GM23338 (cell line): ENCODE results near the gene JAG2. TPM values are rescaled to one million over a fixed set of nuclear protein-coding genes. Genes with fewer than 3 reads are reported as not detected.

Source experiments
- ATAC-seq: fragments of 200-7000 bp; cut with Tn5 transposase; 3 replicates; pipeline ENCODE4 v1.9.1; 2020
- DNase-seq: peaks from one replicate; pipeline ENCODE4 v3.0.0-alpha.2; 2015; ENCODE audit warnings: low spot score
- H2AFZ ChIP-seq: fragments of 200-600 bp; sonication (generic); 2 replicates; pipeline ENCODE4 v1.8.0; 2016; ENCODE audit warnings: antibody characterized with exemption, mild to moderate bottlenecking, moderate library complexity
- H3F3A ChIP-seq: fragments of 200-600 bp; sonication (generic); replicated peaks from 2 replicates; pipeline ENCODE4 v1.8.0; 2017; ENCODE audit warnings: antibody characterized with exemption, mixed run types, low read depth
- H3K27ac ChIP-seq: fragments of 200-600 bp; sonication (generic); 2 replicates; pipeline ENCODE4 v1.6.1; 2016; ENCODE audit warnings: low read depth
- H3K27me3 ChIP-seq: fragments of 200-600 bp; sonication (generic); 2 replicates; pipeline ENCODE4 v1.8.0; 2016; ENCODE audit warnings: mild to moderate bottlenecking, mixed run types, moderate library complexity; ENCODE audit not compliant: insufficient read depth
- H3K36me3 ChIP-seq: fragments of 200-600 bp; sonication (generic); 2 replicates; pipeline ENCODE4 v1.8.0; 2016; ENCODE audit warnings: mild to moderate bottlenecking; ENCODE audit not compliant: insufficient read depth
- H3K4me1 ChIP-seq: fragments of 200-600 bp; sonication (generic); 2 replicates; pipeline ENCODE4 v1.8.0; 2016; ENCODE audit warnings: mild to moderate bottlenecking, moderate library complexity; ENCODE audit not compliant: insufficient read depth
- H3K4me2 ChIP-seq: fragments of 200-600 bp; sonication (generic); 2 replicates; pipeline ENCODE4 v1.7.1; 2017; ENCODE audit warnings: mixed run types
- H3K4me3 ChIP-seq: fragments of 200-600 bp; sonication (generic); 2 replicates; pipeline ENCODE4 v1.6.1; 2016; ENCODE audit warnings: mixed run types
- H3K79me2 ChIP-seq: fragments of 200-600 bp; sonication (generic); replicated peaks from 2 replicates; pipeline ENCODE4 v1.8.0; 2017; ENCODE audit warnings: mild to moderate bottlenecking; ENCODE audit not compliant: insufficient read depth
- H3K9me2 ChIP-seq: fragments of 200-600 bp; sonication (generic); 2 replicates; pipeline ENCODE4 v1.8.0; 2017; ENCODE audit not compliant: insufficient read depth
- H4K20me1 ChIP-seq: fragments of 200-600 bp; sonication (generic); replicated peaks from 2 replicates; pipeline ENCODE4 v1.8.0; 2017; ENCODE audit warnings: mild to moderate bottlenecking; ENCODE audit not compliant: insufficient read depth
- H3K27ac Mint-ChIP-seq: 2 replicates; pipeline ENCODE4 v1.8.0; 2020; ENCODE audit warnings: inconsistent platforms, mild to moderate bottlenecking, moderate library complexity, mixed read lengths
- H3K27me3 Mint-ChIP-seq: 3 replicates; pipeline ENCODE4 v1.8.0; 2022; ENCODE audit warnings: low read depth, mild to moderate bottlenecking, moderate library complexity, mixed read lengths, inconsistent platforms; ENCODE audit not compliant: insufficient read depth, poor library complexity
- H3K36me3 Mint-ChIP-seq: 3 replicates; pipeline ENCODE4 v1.8.0; 2021; ENCODE audit warnings: low read depth, mild to moderate bottlenecking, inconsistent platforms, moderate library complexity, mixed read lengths
- H3K4me1 Mint-ChIP-seq: 3 replicates; pipeline ENCODE4 v1.8.0; 2020; ENCODE audit warnings: mild to moderate bottlenecking, inconsistent platforms, mixed read lengths
- H3K4me3 Mint-ChIP-seq: 3 replicates; pipeline ENCODE4 v1.8.0; 2021; ENCODE audit warnings: moderate library complexity, mild to moderate bottlenecking, inconsistent platforms, mixed read lengths
- H3K9me3 Mint-ChIP-seq: 3 replicates; pipeline ENCODE4 v1.8.0; 2020; ENCODE audit warnings: moderate library complexity, mild to moderate bottlenecking, inconsistent platforms, mixed read lengths
- CTCF ChIP-seq, 2 experiments: fragments of 200-600 bp in 1 of 2; sonication (generic) in 1 of 2; conservative IDR thresholded peaks; 2 replicates each; pipeline versions ENCODE4 v1.5.1 to v1.6.1; 2016 to 2017; ENCODE audit warnings: antibody characterized with exemption in 2 of 2, low read depth in 2 of 2, mild to moderate bottlenecking in 2 of 2, moderate library complexity in 1 of 2
- EZH2 ChIP-seq: fragments of 200-600 bp; sonication (generic); IDR thresholded peaks from one replicate; pipeline ENCODE4 v1.8.0; 2017; ENCODE audit warnings: antibody characterized with exemption, mild to moderate bottlenecking, low read depth; ENCODE audit not compliant: unreplicated experiment
- NANOG ChIP-seq: IDR thresholded peaks from 2 replicates; pipeline ENCODE4 v1.6.1; 2016; ENCODE audit warnings: antibody characterized with exemption, borderline replicate concordance
- POLR2AphosphoS5 ChIP-seq: IDR thresholded peaks from 2 replicates; pipeline ENCODE4 v1.6.1; 2016; ENCODE audit warnings: antibody characterized with exemption, low read depth
- STAT1 ChIP-seq: IDR thresholded peaks from one replicate; pipeline ENCODE4 v1.6.1; 2016; ENCODE audit warnings: antibody characterized with exemption; ENCODE audit not compliant: unreplicated experiment
- ZNF462 ChIP-seq: fragments of 250-450 bp; sonication (Bioruptor Pico); IDR thresholded peaks from 2 replicates; pipeline ENCODE4 v1.5.0; 2020; ENCODE audit warnings: mild to moderate bottlenecking, moderate library complexity
- polyA plus RNA-seq: library from polyadenylated mRNA; unstranded; fragments of >200 nt; fragmentation: Nextera tagmentation; extraction: Ambion mirVana; gene quantifications from 2 replicates; pipeline ENCODE4 v1.2.1, GENCODE V29; 2016
- total RNA-seq: library from RNA; depleted of rRNA; stranded (reverse); fragments of >200 nt; shearing (Covaris generic); gene quantifications from 2 replicates; pipeline ENCODE4 v1.2.3, GENCODE V29; 2014

Gene JAG2
- total and polyA plus RNA-seq, 2 experiments from 2014 or later: 1.9 to 10.3 TPM

- H3K36me3 ChIP-seq: no peaks in the 10 kb centered on the region
- no peaks in the 10 kb centered on the region for H4K20me1 ChIP-seq
- no peaks in the 10 kb centered on the region for H3K4me1 ChIP-seq
- H3K9me2 ChIP-seq: no peaks in the 10 kb centered on the region
- H3K4me2 ChIP-seq: no peak overlapping the region
- H3F3A ChIP-seq: no peaks in the 10 kb centered on the region
- no peak overlapping the region for H3K27ac ChIP-seq
- Mint-ChIP-seq H3K4me1 (peaks cover 2% of the 10 kb centered on the region; the same call in 1 of the 3 replicates), H3K36me3 (no peaks in the 10 kb centered on the region), H3K27ac (no peak overlapping the region), H3K9me3 (no peaks in the 10 kb centered on the region), H3K27me3 (peaks cover 12% of the 10 kb centered on the region), H3K4me3 (no peak overlapping the region)
- ATAC-seq (no peak), DNase-seq (no peak)
- no peak overlapping the region for H2AFZ ChIP-seq
- H3K27me3 ChIP-seq: no peaks in the 10 kb centered on the region
- no peaks in the 10 kb centered on the region for H3K79me2 ChIP-seq
- TF ChIP-seq CTCF (conservative IDR thresholded peaks at IDR 0.05; ENCODE audit: low read depth in 2 of 2): no peak
- H3K4me3 ChIP-seq: no peak overlapping the region
Observed at GRCh38 chr14:105152794-105153241, 15.8 kb downstream of the JAG2 start.

- Histone ChIP-seq H4K20me1 (no peaks in the 10 kb centered on the region), H3K79me2 (no peaks in the 10 kb centered on the region), H3K9me2 (no peaks in the 10 kb centered on the region), H3K4me2 (no peak overlapping the region), H3K4me1 (no peaks in the 10 kb centered on the region), H3K27me3 (no peaks in the 10 kb centered on the region), H3K4me3 (no peak overlapping the region), H3F3A (no peaks in the 10 kb centered on the region), H3K36me3 (no peaks in the 10 kb centered on the region), H2AFZ (no peak overlapping the region), H3K27ac (no peak overlapping the region)
- Mint-ChIP-seq H3K36me3 (no peaks in the 10 kb centered on the region), H3K27ac (no peak overlapping the region), H3K4me1 (peaks cover 2% of the 10 kb centered on the region; the same call in 1 of the 3 replicates), H3K9me3 (no peaks in the 10 kb centered on the region), H3K27me3 (peaks cover 11% of the 10 kb centered on the region), H3K4me3 (no peak overlapping the region)
- no peak for DNase-seq
- TF ChIP-seq NANOG (no peak), EZH2 (no peak), ZNF462 (CRISPR knock-in tag) (no peak), STAT1 (no peak), POLR2AphosphoS5 (no peak)
- ATAC-seq: no peak
Observed at GRCh38 chr14:105151838-105152793, 16.5 kb downstream of the JAG2 start.
